Measurements from ENCODE around the gene JAGN1.

GRCh38 chr3:9906480-9906879, 16.1 kb downstream of the JAGN1 start:
- TF ChIP-seq, protein P1, sequence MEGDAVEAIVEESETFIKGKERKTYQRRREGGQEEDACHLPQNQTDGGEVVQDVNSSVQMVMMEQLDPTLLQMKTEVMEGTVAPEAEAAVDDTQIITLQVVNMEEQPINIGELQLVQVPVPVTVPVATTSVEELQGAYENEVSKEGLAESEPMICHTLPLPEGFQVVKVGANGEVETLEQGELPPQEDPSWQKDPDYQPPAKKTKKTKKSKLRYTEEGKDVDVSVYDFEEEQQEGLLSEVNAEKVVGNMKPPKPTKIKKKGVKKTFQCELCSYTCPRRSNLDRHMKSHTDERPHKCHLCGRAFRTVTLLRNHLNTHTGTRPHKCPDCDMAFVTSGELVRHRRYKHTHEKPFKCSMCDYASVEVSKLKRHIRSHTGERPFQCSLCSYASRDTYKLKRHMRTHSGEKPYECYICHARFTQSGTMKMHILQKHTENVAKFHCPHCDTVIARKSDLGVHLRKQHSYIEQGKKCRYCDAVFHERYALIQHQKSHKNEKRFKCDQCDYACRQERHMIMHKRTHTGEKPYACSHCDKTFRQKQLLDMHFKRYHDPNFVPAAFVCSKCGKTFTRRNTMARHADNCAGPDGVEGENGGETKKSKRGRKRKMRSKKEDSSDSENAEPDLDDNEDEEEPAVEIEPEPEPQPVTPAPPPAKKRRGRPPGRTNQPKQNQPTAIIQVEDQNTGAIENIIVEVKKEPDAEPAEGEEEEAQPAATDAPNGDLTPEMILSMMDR (optimal IDR thresholded peaks at IDR 0.05 in 1 of 3, IDR thresholded peaks at IDR 0.05 in 1 of 3, conservative IDR thresholded peaks at IDR 0.05 in 1 of 3; ENCODE audit: extremely low read depth in 1 of 3, insufficient read depth in 2 of 3, low read length in 3 of 3): no peak
- TF ChIP-seq EZH2 (IDR thresholded peaks at IDR 0.05; ENCODE audit: low read length): no peak

Data from keratinocyte (primary cell).